Activated B cell treated with CpG ODN at 0.5 μM for 24 hours (primary cell): ENCODE results near the gene IFT80. TPM values are rescaled to one million over a fixed set of nuclear protein-coding genes. Genes with fewer than 3 reads are reported as not detected.

Experiments used
- ATAC-seq: fragments of 200-7000 bp; cut with Tn5 transposase; one replicate; pipeline ENCODE4 v1.10.0; 2021; ENCODE audit warnings: low read depth, mild to moderate bottlenecking, moderate library complexity
- CTCF ChIA-PET: fragments of 350-600 bp; sonication (Branson Sonifier 250); formaldehyde crosslinking; loops from one replicate; lab custom pipeline; 2021; ENCODE audit warnings: antibody characterized with exemption; lab: Charles Lee
- POLR2A ChIA-PET: fragments of 350-600 bp; sonication (Branson Sonifier 250); formaldehyde crosslinking; loops from one replicate; lab custom pipeline; 2021; ENCODE audit warnings: antibody characterized with exemption; lab: Charles Lee
- DNase-seq: peaks from one replicate; pipeline ENCODE4 v3.0.0; 2022
- H3K27ac Mint-ChIP-seq: one replicate; pipeline ENCODE4 v1.8.0; 2020; ENCODE audit warnings: mixed read lengths
- H3K27me3 Mint-ChIP-seq: one replicate; pipeline ENCODE4 v1.8.0; 2021; ENCODE audit warnings: mixed read lengths
- H3K36me3 Mint-ChIP-seq: one replicate; pipeline ENCODE4 v1.8.0; 2021; ENCODE audit warnings: low read depth, mixed read lengths
- H3K4me1 Mint-ChIP-seq: one replicate; pipeline ENCODE4 v1.8.0; 2021; ENCODE audit warnings: mixed read lengths
- H3K4me3 Mint-ChIP-seq: one replicate; pipeline ENCODE4 v1.8.0; 2020; ENCODE audit warnings: mild to moderate bottlenecking, mixed read lengths
- H3K9me3 Mint-ChIP-seq: one replicate; pipeline ENCODE4 v1.8.0; 2020; ENCODE audit warnings: mixed read lengths
- CTCF ChIP-seq: fragments of 200-600 bp; IDR thresholded peaks from one replicate; pipeline ENCODE4 v1.8.0; 2022; ENCODE audit warnings: antibody characterized with exemption, mild to moderate bottlenecking
- intact Hi-C: fragments of 100-400 bp; cut with micrococcal nuclease; formaldehyde crosslinking; loops from one replicate; pipeline ENCODE4 v1.15.1; 2024
- total RNA-seq: library from RNA; stranded (reverse); gene quantifications from 2 replicates; pipeline ENCODE4 v1.2.3, GENCODE V29; 2022

The IFT80 gene
- total RNA-seq, 1 donor from 2014 or later: 26.7 TPM

- peaks cover 3% of the 10 kb centered on the region for H3K9me3 Mint-ChIP-seq
- POLR2A ChIA-PET: no interaction called here
- H3K4me1 Mint-ChIP-seq: no peaks in the 10 kb centered on the region
- intact Hi-C loops: no loop called here
- ATAC-seq (no peak), DNase-seq (no peak)
- H3K36me3 Mint-ChIP-seq: peaks cover 5% of the 10 kb centered on the region
- no peak for TF ChIP-seq CTCF
- H3K4me3 Mint-ChIP-seq: no peak overlapping the region
- H3K27ac Mint-ChIP-seq: no peak overlapping the region
- H3K27me3 Mint-ChIP-seq: no peaks in the 10 kb centered on the region
- CTCF ChIA-PET: no interaction called here
These were observed 111.4 kb downstream of the IFT80 start for GRCh38 chr3:160287666-160288065.

- ATAC-seq: no peak
- H3K4me3 Mint-ChIP-seq: no peak overlapping the region
- H3K9me3 Mint-ChIP-seq: peaks cover 3% of the 10 kb centered on the region
- no peaks in the 10 kb centered on the region for H3K27me3 Mint-ChIP-seq
- H3K27ac Mint-ChIP-seq: no peak overlapping the region
- TF ChIP-seq CTCF: no peak
- ChIA-PET CTCF (no interaction called here), POLR2A (no interaction called here)
- DNase-seq: no peak
- H3K4me1 Mint-ChIP-seq: no peaks in the 10 kb centered on the region
- intact Hi-C loops: no loop called here
- peaks cover 8% of the 10 kb centered on the region for H3K36me3 Mint-ChIP-seq
These were observed 112.8 kb downstream of the IFT80 start for GRCh38 chr3:160286231-160286630.

- ChIA-PET CTCF (no interaction called here), POLR2A (no interaction called here)
- no peak for TF ChIP-seq CTCF
- H3K27me3 Mint-ChIP-seq: no peaks in the 10 kb centered on the region
- H3K27ac Mint-ChIP-seq: no peak overlapping the region
- no peak for ATAC-seq
- H3K4me1 Mint-ChIP-seq: no peaks in the 10 kb centered on the region
- no peak for DNase-seq
- H3K36me3 Mint-ChIP-seq: peaks cover 22% of the 10 kb centered on the region
- H3K9me3 Mint-ChIP-seq: no peaks in the 10 kb centered on the region
- H3K4me3 Mint-ChIP-seq: no peak overlapping the region
- intact Hi-C loops: no loop called here
These were observed 118.2 kb downstream of the IFT80 start for GRCh38 chr3:160280836-160281235.

- H3K27me3 Mint-ChIP-seq: no peaks in the 10 kb centered on the region
- H3K36me3 Mint-ChIP-seq: peaks cover 26% of the 10 kb centered on the region
- intact Hi-C loops: no loop called here
- no peak for TF ChIP-seq CTCF
- H3K9me3 Mint-ChIP-seq: no peaks in the 10 kb centered on the region
- DNase-seq (no peak), ATAC-seq (no peak)
- H3K4me3 Mint-ChIP-seq: no peak overlapping the region
- no peaks in the 10 kb centered on the region for H3K4me1 Mint-ChIP-seq
- ChIA-PET POLR2A (no interaction called here), CTCF (no interaction called here)
- H3K27ac Mint-ChIP-seq: no peak overlapping the region
These were observed 119.4 kb downstream of the IFT80 start for GRCh38 chr3:160279657-160280056.

GRCh38 chr3:160278210-160278609, 120.8 kb downstream of the IFT80 start:
- no peak overlapping the region for H3K4me3 Mint-ChIP-seq
- no peak for ATAC-seq
- peaks cover 36% of the 10 kb centered on the region for H3K36me3 Mint-ChIP-seq

More at GRCh38 chr3:160278210-160278609, 120.8 kb downstream of the IFT80 start:
- H3K27me3 Mint-ChIP-seq: no peaks in the 10 kb centered on the region
- no peak for TF ChIP-seq CTCF
- no peak for DNase-seq
- H3K27ac Mint-ChIP-seq: no peak overlapping the region
- no peaks in the 10 kb centered on the region for H3K9me3 Mint-ChIP-seq
- ChIA-PET POLR2A (no interaction called here), CTCF (no interaction called here)
- no peaks in the 10 kb centered on the region for H3K4me1 Mint-ChIP-seq
- intact Hi-C loops: no loop called here
